ENCODE results near the gene DCTN4. TPM values are rescaled to one million over a fixed set of nuclear protein-coding genes. Genes with fewer than 3 reads are reported as not detected.

Gene DCTN4
- total and polyA plus RNA-seq, 9 of the 15 experiments (the other 6 are each of a cell fraction or from before 2014, with no cell fraction given) = 20.4 to 64.9 (median 49.9) TPM

GRCh38 chr5:150753863-150754262, 5.0 kb downstream of the DCTN4 start:
- Histone ChIP-seq H2AFZ (ENCODE audit: low read depth, low read length) (no peak overlapping the region), H3K9ac (ENCODE audit: insufficient read depth in 1 of 2, low read depth in 2 of 2, low read length in 2 of 2) (no peak overlapping the region), H4K20me1 (replicated peaks; ENCODE audit: control insufficient read depth, insufficient read depth, low read length) (no peaks in the 10 kb centered on the region), H3K4me3 (no peak overlapping the region), H3K36me3 (ENCODE audit: control insufficient read depth, insufficient read depth, low read length) (peaks cover 73% of the 10 kb centered on the region), H3K4me1 (replicated peaks in 1 of 2; ENCODE audit: control insufficient read depth in 2 of 2, insufficient read depth in 2 of 2, low read length in 2 of 2) (peaks cover under 1 to 7% of the 10 kb centered on the region in 2 experiments; a peak in 2 of 5 replicates), H3K9me1 (ENCODE audit: control insufficient read depth, insufficient read depth, low read length) (no peaks in the 10 kb centered on the region), H3K4me2 (ENCODE audit: insufficient read depth, low read length) (no peak overlapping the region), H3K27me3 (ENCODE audit: control insufficient read depth in 2 of 2, insufficient read depth in 2 of 2, low read length in 2 of 2) (no peaks in the 10 kb centered on the region), H3K79me2 (ENCODE audit: control insufficient read depth, insufficient read depth, low read length) (peaks cover 83% of the 10 kb centered on the region), H3K9me3 (replicated peaks; ENCODE audit: control insufficient read depth, insufficient read depth, low read depth, low read length) (no peaks in the 10 kb centered on the region), H3K27ac (ENCODE audit: extremely low read depth, low read depth, low read length) (no peak overlapping the region)
- in situ Hi-C loops (cut with MboI) = no loop called here
- no peak for ATAC-seq
- no peak for DNase-seq (ENCODE audit: extremely low read depth in 1 of 4, low spot score in 3 of 4)
- CTCF ChIA-PET (ENCODE audit: low intra/inter-chr PET ratio) = no interaction called here
- FAIRE-seq = no peak
- no peak for TF ChIP-seq ETV6 (IDR thresholded peaks at IDR 0.05; ENCODE audit: borderline replicate concordance in 1 of 2, low read depth in 2 of 2, low read length in 1 of 2)
- no peak for TF ChIP-seq ETV6 (CRISPR knock-in tag; IDR thresholded peaks at IDR 0.05; ENCODE audit: borderline replicate concordance)
- TF ChIP-seq ZFP1 (CRISPR knock-in tag; IDR thresholded peaks at IDR 0.05) = no peak
- TF ChIP-seq SMAD2 (IDR thresholded peaks at IDR 0.05; ENCODE audit: low read depth, low read length) = no peak
- no peak for TF ChIP-seq E2F3 (CRISPR knock-in tag; IDR thresholded peaks at IDR 0.05)
- no peak for TF ChIP-seq RAD51 (IDR thresholded peaks at IDR 0.05; ENCODE audit: borderline replicate concordance, low read depth)
- no peak for TF ChIP-seq ZFP36 (IDR thresholded peaks at IDR 0.05; ENCODE audit: low read depth, low read length, partially characterized antibody)
- no peak for TF ChIP-seq HDGF (IDR thresholded peaks at IDR 0.05)
- TF ChIP-seq PURB (CRISPR knock-in tag; IDR thresholded peaks at IDR 0.05; ENCODE audit: low read depth) = no peak
- TF ChIP-seq BRD4 (IDR thresholded peaks at IDR 0.05) = no peak
- TF ChIP-seq GATAD2A (IDR thresholded peaks at IDR 0.05) = no peak
- no peak for TF ChIP-seq STAT5B (CRISPR knock-in tag; IDR thresholded peaks at IDR 0.05)
- no peak for TF ChIP-seq ZNF146 (CRISPR knock-in tag; IDR thresholded peaks at IDR 0.05; ENCODE audit: unreplicated experiment)
- TF ChIP-seq, protein P1, sequence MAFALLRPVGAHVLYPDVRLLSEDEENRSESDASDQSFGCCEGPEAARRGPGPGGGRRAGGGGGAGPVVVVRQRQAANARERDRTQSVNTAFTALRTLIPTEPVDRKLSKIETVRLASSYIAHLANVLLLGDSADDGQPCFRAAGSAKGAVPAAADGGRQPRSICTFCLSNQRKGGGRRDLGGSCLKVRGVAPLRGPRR (CRISPR knock-in tag; IDR thresholded peaks at IDR 0.05) = no peak
- TF ChIP-seq ZNF324 (CRISPR knock-in tag; IDR thresholded peaks at IDR 0.05) = no peak
- TF ChIP-seq KLF13 (tag; IDR thresholded peaks at IDR 0.05; ENCODE audit: borderline replicate concordance, low read depth) = no peak
- TF ChIP-seq, protein P2, sequence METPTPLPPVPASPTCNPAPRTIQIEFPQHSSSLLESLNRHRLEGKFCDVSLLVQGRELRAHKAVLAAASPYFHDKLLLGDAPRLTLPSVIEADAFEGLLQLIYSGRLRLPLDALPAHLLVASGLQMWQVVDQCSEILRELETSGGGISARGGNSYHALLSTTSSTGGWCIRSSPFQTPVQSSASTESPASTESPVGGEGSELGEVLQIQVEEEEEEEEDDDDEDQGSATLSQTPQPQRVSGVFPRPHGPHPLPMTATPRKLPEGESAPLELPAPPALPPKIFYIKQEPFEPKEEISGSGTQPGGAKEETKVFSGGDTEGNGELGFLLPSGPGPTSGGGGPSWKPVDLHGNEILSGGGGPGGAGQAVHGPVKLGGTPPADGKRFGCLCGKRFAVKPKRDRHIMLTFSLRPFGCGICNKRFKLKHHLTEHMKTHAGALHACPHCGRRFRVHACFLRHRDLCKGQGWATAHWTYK (CRISPR knock-in tag; IDR thresholded peaks at IDR 0.05) = no peak
- TF ChIP-seq SOX6 (IDR thresholded peaks at IDR 0.05) = no peak
- 81% methylated on average over 1 of the region's 1 CpG for WGBS (ENCODE audit: insufficient coverage, low coverage, missing lambda C conversion rate)
- BruUV-seq (replicated peaks) = no TSS peak
- POLR2A ChIA-PET = no interaction called here
- intact Hi-C loops (cut with micrococcal nuclease) = no loop called here
